IPS DF 6.9 (cell line): ENCODE results near the gene AGAP3.

ENCODE experiments used
- DNase-seq: peaks from one replicate; pipeline ENCODE4 v3.0.0-alpha.2; 2013; ENCODE audit warnings: low read depth, low spot score
- H3K27ac ChIP-seq: one replicate; pipeline ENCODE4 v1.5.1; 2013; ENCODE audit warnings: low read length, control low read depth
- H3K27me3 ChIP-seq: 2 replicates; pipeline ENCODE4 v1.6.1; 2013; ENCODE audit warnings: mild to moderate bottlenecking, low read length; ENCODE audit not compliant: control insufficient read depth, insufficient read depth
- H3K36me3 ChIP-seq: 2 replicates; pipeline ENCODE4 v1.6.1; 2013; ENCODE audit warnings: low read length; ENCODE audit not compliant: control insufficient read depth, insufficient read depth
- H3K4me1 ChIP-seq: 2 replicates; pipeline ENCODE4 v1.6.1; 2013; ENCODE audit warnings: low read length; ENCODE audit not compliant: control insufficient read depth, insufficient read depth
- H3K4me3 ChIP-seq: 2 replicates; pipeline ENCODE4 v1.5.1; 2013; ENCODE audit warnings: mild to moderate bottlenecking, low read length
- H3K9me3 ChIP-seq: 2 replicates; pipeline ENCODE4 v1.6.1; 2013; ENCODE audit warnings: low read length, inconsistent platforms; ENCODE audit not compliant: control insufficient read depth, insufficient read depth
- WGBS: extraction: QIAGEN DNeasy Blood & Tissue Kit; methylation state at CpG from one replicate; pipeline ENCODE4 v1.1.7; 2013; ENCODE audit warnings: mixed read lengths, missing lambda C conversion rate; ENCODE audit not compliant: insufficient read length, insufficient coverage; 5-methylcytosine and 5-hydroxymethylcytosine counted together

Gene AGAP3

GRCh38 chr7:151075662-151075971, 10.7 kb upstream of the AGAP3 start:
- Histone ChIP-seq H3K27ac (no peak overlapping the region), H3K36me3 (peaks cover 33% of the 10 kb centered on the region), H3K4me1 (peaks cover 3% of the 10 kb centered on the region; the same call in 1 of the 2 replicates), H3K27me3 (no peaks in the 10 kb centered on the region), H3K4me3 (no peak overlapping the region), H3K9me3 (no peaks in the 10 kb centered on the region)
- WGBS, result no CpG with 5 or more reads among the region's 7 CpGs
- DNase-seq, result no peak

- WGBS, result no CpG with 5 or more reads among the region's 22 CpGs
- no peak for DNase-seq
- H3K4me1 ChIP-seq, result peaks cover 3% of the 10 kb centered on the region; the same call in 1 of the 2 replicates
- H3K9me3 ChIP-seq, result no peaks in the 10 kb centered on the region
- H3K27me3 ChIP-seq, result no peaks in the 10 kb centered on the region
- no peak overlapping the region for H3K4me3 ChIP-seq
- H3K36me3 ChIP-seq, result peaks cover 30% of the 10 kb centered on the region
- H3K27ac ChIP-seq, result no peak overlapping the region
Measured at GRCh38 chr7:151075978-151076426, 10.3 kb upstream of the AGAP3 start.

- peaks cover 4% of the 10 kb centered on the region; the same call in 1 of the 2 replicates for H3K4me1 ChIP-seq
- H3K4me3 ChIP-seq, result no peak overlapping the region
- no peak overlapping the region for H3K27ac ChIP-seq
- no peaks in the 10 kb centered on the region for H3K27me3 ChIP-seq
- no peak for DNase-seq
- no CpG with 5 or more reads among the region's 33 CpGs for WGBS
- H3K36me3 ChIP-seq, result peaks cover 21% of the 10 kb centered on the region
- no peaks in the 10 kb centered on the region for H3K9me3 ChIP-seq
Measured at GRCh38 chr7:151076863-151077704, 9.2 kb upstream of the AGAP3 start.

GRCh38 chr7:151077705-151078232, 8.5 kb upstream of the AGAP3 start:
- no peak for DNase-seq
- H3K27me3 ChIP-seq, result no peaks in the 10 kb centered on the region
- peaks cover 6% of the 10 kb centered on the region for H3K4me1 ChIP-seq
- H3K4me3 ChIP-seq, result no peak overlapping the region
- no peaks in the 10 kb centered on the region for H3K9me3 ChIP-seq
- WGBS, result no CpG with 5 or more reads among the region's 10 CpGs
- no peak overlapping the region for H3K27ac ChIP-seq
- peaks cover 21% of the 10 kb centered on the region for H3K36me3 ChIP-seq

GRCh38 chr7:151078233-151079040, 7.8 kb upstream of the AGAP3 start:
- Histone ChIP-seq H3K4me3 (no peak overlapping the region), H3K36me3 (peaks cover 21% of the 10 kb centered on the region), H3K9me3 (no peaks in the 10 kb centered on the region), H3K4me1 (peaks cover 6% of the 10 kb centered on the region), H3K27me3 (no peaks in the 10 kb centered on the region), H3K27ac (no peak overlapping the region)
- WGBS, result no CpG with 5 or more reads among the region's 22 CpGs
- DNase-seq, result no peak

- H3K27me3 ChIP-seq, result no peaks in the 10 kb centered on the region
- H3K4me1 ChIP-seq, result peaks cover 6% of the 10 kb centered on the region
- H3K27ac ChIP-seq, result no peak overlapping the region
- peaks cover 13% of the 10 kb centered on the region for H3K36me3 ChIP-seq
- H3K9me3 ChIP-seq, result no peaks in the 10 kb centered on the region
- no peak for DNase-seq
- no CpG with 5 or more reads among the region's 27 CpGs for WGBS
- H3K4me3 ChIP-seq, result peak overlapping the region; percentile 71; the same call in 1 of the 2 replicates
Measured at GRCh38 chr7:151079199-151079910, 6.9 kb upstream of the AGAP3 start.

GRCh38 chr7:151080067-151080521, 6.2 kb upstream of the AGAP3 start:
- whole genome bisulfite sequencing, result no CpG with 5 or more reads among the region's 31 CpGs
- Histone ChIP-seq H3K4me3 (peak overlapping the region; percentile 71), H3K27me3 (no peaks in the 10 kb centered on the region), H3K9me3 (no peaks in the 10 kb centered on the region), H3K27ac (no peak overlapping the region), H3K4me1 (peaks cover 6% of the 10 kb centered on the region), H3K36me3 (peaks cover 8% of the 10 kb centered on the region)
- DNase-seq, result no peak

- Histone ChIP-seq H3K36me3 (peaks cover 5% of the 10 kb centered on the region), H3K4me1 (peaks cover 9% of the 10 kb centered on the region), H3K27ac (no peak within 1 kb of the TSS), H3K9me3 (no peaks in the 10 kb centered on the region), H3K4me3 (peak within 1 kb of the TSS; percentile 71), H3K27me3 (no peaks in the 10 kb centered on the region)
- DNase-seq, result no peak
- no CpG with 5 or more reads among the region's 66 CpGs for WGBS
Measured at GRCh38 chr7:151080522-151081169, 5.6 kb upstream of the AGAP3 start, which contains the start of gene FASTK. FASTK (minus strand) TSS chr7:151080809; CDS start chr7:151080766, 43 bp downstream.

- Histone ChIP-seq H3K36me3 (no peaks in the 10 kb centered on the region; the same call in 1 of the 2 replicates), H3K27ac (no peak overlapping the region), H3K4me3 (no peak overlapping the region; the same call in 1 of the 2 replicates), H3K27me3 (no peaks in the 10 kb centered on the region), H3K4me1 (peaks cover 9% of the 10 kb centered on the region), H3K9me3 (no peaks in the 10 kb centered on the region)
- DNase-seq, result no peak
- no CpG with 5 or more reads among the region's 64 CpGs for WGBS
Measured at GRCh38 chr7:151081170-151082101, 4.8 kb upstream of the AGAP3 start.
